ENCODE measurements around the gene PCP4L1.

Gene PCP4L1

DNA sequence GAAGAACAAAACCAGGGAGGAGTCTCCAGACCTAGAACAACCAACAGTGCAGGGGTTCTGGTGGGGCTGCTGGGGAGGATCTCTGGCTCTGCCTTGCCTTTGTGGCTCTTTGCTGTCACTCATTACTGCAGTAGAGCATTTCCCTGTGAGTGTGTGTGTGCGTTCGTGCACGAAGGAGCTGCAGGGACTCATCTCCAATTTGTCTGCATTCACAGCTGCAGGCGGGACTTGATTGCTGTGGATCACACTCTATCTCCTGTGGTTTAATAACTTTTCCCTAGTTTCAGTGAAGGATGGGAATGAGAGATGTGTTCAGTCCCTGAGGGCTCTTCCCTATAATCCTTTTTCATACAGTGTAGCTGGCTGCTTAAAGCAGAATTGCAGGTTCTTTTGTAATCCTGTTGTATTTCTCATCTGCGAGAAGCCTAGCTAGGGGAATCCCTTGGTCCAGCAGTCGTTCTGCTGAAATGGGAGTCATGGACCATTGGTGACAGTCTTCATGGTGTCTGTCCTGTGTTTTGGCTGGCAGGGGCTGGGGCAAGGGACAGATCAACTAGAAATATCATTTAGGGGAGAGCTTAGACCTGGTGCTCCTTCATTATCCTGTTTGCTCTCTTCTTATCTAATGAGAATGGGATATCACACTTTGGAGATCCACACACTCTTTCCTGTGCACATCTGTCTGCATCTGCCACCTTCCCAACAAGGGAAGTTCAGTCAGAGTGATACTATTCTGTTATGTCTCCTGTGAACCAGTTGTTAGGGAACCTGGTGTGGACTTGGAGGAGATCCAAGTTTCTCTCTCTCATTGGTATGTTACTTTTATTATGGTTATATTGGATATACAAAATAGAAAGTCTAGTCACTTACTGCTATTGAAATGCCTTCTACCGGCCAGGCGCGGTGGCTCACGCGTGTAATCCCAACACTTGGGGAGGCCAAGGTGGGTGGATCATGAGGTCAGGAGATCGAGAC lies 3.0 kb downstream of the PCP4L1 start:
- peak; percentile 24 for DNase-seq

GRCh38 chr1:161265305-161265704 lies 6.8 kb downstream of the PCP4L1 start:
- no peak for DNase-seq
- in situ Hi-C loops (cut with MboI; ENCODE audit: low pct_unique_long_range_greater_than_20kb, low sequenced_read_pairs), result no loop called here

More for the DNA sequence above, 3.0 kb downstream of the PCP4L1 start:
- in situ Hi-C loops (cut with MboI; ENCODE audit: low pct_unique_long_range_greater_than_20kb, low sequenced_read_pairs), result no loop called here

- in situ Hi-C loops (cut with MboI; ENCODE audit: low pct_unique_long_range_greater_than_20kb, low sequenced_read_pairs), result no loop called here
- no peak for DNase-seq
Observed at GRCh38 chr1:161266202-161266601, 7.7 kb downstream of the PCP4L1 start.

DNA sequence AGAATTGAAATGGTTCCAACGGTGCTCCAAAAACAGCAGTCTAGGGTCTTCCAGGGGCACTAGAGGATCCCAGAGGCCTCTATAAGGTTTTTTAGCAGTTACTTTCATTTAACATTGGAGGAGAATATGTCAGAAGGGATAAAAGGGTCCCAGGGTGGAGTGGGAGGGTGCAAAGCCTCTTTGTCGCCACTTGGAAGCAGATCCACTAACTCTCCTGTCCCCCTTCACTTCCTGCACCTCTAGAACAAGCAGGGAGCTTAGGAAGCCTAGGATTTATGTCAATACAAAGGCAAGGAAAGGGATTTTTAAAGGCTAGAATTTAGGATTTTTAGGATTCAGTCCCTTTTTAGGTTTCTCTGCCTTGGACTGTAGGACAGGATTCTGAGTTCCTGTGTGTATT lies 8.3 kb downstream of the PCP4L1 start:
- in situ Hi-C loops (cut with MboI; ENCODE audit: low pct_unique_long_range_greater_than_20kb, low sequenced_read_pairs), result no loop called here
- DNase-seq, result no peak

DNA sequence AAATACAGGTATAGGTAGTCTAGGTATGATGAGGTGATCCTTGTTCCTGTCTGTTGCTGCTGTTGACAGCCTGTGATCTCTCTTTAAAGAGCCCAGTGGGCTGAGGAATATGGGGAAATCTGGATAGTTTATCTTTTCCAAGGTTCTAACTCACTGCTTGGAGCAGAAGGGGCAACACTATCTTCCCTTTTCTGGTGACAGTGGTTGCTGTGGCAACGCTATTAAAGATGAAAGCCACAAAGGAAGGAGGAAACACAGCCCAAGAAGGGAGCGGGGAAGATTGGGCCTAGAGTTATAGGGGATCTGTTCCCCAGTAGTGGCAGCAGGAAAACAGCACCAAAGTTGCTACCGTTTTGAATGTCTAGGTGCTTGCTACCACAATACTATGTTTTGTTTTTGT lies 8.8 kb downstream of the PCP4L1 start:
- in situ Hi-C loops (cut with MboI; ENCODE audit: low pct_unique_long_range_greater_than_20kb, low sequenced_read_pairs), result no loop called here
- peak; percentile 81 for DNase-seq

GRCh38 chr1:161273402-161273801 lies 14.9 kb downstream of the PCP4L1 start:
- DNase-seq, result no peak
- in situ Hi-C loops (cut with MboI; ENCODE audit: low pct_unique_long_range_greater_than_20kb, low sequenced_read_pairs), result no loop called here

DNA sequence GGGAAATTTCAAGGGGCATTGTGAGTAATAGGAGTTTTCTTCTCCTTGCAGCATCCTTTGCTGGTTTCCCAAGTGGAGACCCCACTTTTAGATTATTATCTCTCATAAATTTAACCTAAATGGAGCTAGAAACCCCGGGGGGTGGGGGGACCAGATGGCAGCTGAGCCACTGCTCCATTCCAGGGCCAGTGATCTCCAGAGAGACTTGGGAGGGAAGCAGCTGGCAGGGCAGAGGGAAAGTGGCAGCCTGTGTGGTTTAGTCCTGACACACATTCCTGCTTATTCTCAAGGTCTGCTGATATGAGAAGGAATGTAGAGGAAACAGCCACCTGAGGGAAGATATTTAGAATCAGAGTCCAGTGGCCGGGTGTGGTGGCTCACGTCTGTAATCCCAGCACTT lies 16.3 kb downstream of the PCP4L1 start:
- DNase-seq, result no peak
- in situ Hi-C loops (cut with MboI; ENCODE audit: low pct_unique_long_range_greater_than_20kb, low sequenced_read_pairs), result no loop called here

- DNase-seq, result no peak
- in situ Hi-C loops (cut with MboI; ENCODE audit: low pct_unique_long_range_greater_than_20kb, low sequenced_read_pairs), result no loop called here
Observed at GRCh38 chr1:161282991-161283390, 24.4 kb downstream of the PCP4L1 start.

- in situ Hi-C loops (cut with MboI; ENCODE audit: low pct_unique_long_range_greater_than_20kb, low sequenced_read_pairs), result no loop called here
- DNase-seq, result no peak
Observed at GRCh38 chr1:161285113-161285512, 26.6 kb downstream of the PCP4L1 start.

GRCh38 chr1:161285521-161285920 lies 27.0 kb downstream of the PCP4L1 start:
- DNase-seq, result no peak
- in situ Hi-C loops (cut with MboI; ENCODE audit: low pct_unique_long_range_greater_than_20kb, low sequenced_read_pairs), result no loop called here

- no peak for DNase-seq
- in situ Hi-C loops (cut with MboI; ENCODE audit: low pct_unique_long_range_greater_than_20kb, low sequenced_read_pairs), result no loop called here
Observed at GRCh38 chr1:161287482-161288054, 29.0 kb downstream of the PCP4L1 start.

DNA sequence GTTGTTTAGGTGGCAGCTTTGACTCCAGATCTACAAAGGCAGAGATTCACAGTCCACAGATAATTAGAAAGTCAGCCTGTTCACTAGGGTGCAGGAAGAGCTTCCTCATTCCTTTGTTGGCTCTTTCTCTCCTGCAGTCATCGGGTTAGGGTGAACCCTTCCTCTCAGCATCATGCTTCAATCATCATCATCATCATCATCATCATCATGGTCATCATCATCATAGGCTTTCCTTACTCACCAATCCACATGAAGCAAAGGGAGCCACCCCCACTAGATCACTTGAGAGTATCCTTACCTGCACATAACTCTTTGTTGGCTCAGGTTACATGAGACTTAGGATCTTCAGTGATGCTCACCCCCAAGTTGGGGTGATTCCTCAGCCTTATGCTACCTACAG lies 32.2 kb downstream of the PCP4L1 start:
- no peak for DNase-seq
- in situ Hi-C loops (cut with MboI; ENCODE audit: low pct_unique_long_range_greater_than_20kb, low sequenced_read_pairs), result no loop called here

DNA sequence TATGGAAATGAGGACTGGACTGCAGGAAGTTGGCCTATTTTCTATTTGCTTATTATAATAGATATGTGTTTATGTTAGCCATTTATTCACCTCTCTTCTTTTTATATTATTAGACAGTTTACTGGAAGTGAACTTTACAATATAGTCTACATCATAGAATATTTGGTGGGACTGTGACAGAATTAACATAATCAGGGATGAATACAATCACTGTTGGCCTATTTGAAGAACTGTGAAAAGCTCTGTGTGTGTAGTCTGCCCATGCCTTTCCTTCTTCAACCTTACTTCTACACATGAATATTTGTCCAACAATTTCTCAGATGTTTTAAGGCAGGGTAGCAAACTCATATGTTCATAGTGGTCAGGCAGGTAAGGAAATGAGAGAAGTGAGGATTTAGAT lies 38.9 kb downstream of the PCP4L1 start:
- in situ Hi-C loops (cut with MboI; ENCODE audit: low pct_unique_long_range_greater_than_20kb, low sequenced_read_pairs), result no loop called here

GRCh38 chr1:161298116-161298515 lies 39.6 kb downstream of the PCP4L1 start:
- DNase-seq, result peak; percentile 61
- in situ Hi-C loops (cut with MboI; ENCODE audit: low pct_unique_long_range_greater_than_20kb, low sequenced_read_pairs), result no loop called here

More for the DNA sequence above, 38.9 kb downstream of the PCP4L1 start:
- no peak for DNase-seq

DNA sequence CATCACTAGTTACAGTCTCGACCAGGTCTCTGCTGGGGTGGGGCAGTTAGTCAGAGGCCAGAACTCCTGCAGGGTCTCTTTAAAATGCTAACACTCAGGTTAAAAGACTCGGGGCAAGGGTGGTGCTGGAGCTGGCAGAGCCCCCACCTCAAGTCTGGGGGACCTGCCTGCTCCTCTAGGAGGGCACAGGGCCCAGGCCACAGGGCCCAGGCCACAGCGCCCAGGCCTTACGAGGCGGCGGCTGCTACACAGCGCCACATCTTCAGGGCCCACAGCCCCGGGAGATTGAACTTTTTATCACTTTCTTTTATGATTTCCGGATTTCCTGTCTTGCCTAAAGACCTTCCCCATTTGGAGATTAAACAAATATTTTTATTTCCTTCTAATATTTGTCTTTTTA lies 40.8 kb downstream of the PCP4L1 start:
- DNase-seq, result peak; percentile 38
- in situ Hi-C loops (cut with MboI; ENCODE audit: low pct_unique_long_range_greater_than_20kb, low sequenced_read_pairs), result no loop called here

- in situ Hi-C loops (cut with MboI; ENCODE audit: low pct_unique_long_range_greater_than_20kb, low sequenced_read_pairs), result no loop called here
Observed at GRCh38 chr1:161300478-161300877, 41.9 kb downstream of the PCP4L1 start.

GRCh38 chr1:161304927-161305866 lies 46.7 kb downstream of the PCP4L1 start:
- in situ Hi-C loops (cut with MboI; ENCODE audit: low pct_unique_long_range_greater_than_20kb, low sequenced_read_pairs), result no loop called here
- DNase-seq, result no peak

More at GRCh38 chr1:161300478-161300877, 41.9 kb downstream of the PCP4L1 start:
- DNase-seq, result no peak

DNA sequence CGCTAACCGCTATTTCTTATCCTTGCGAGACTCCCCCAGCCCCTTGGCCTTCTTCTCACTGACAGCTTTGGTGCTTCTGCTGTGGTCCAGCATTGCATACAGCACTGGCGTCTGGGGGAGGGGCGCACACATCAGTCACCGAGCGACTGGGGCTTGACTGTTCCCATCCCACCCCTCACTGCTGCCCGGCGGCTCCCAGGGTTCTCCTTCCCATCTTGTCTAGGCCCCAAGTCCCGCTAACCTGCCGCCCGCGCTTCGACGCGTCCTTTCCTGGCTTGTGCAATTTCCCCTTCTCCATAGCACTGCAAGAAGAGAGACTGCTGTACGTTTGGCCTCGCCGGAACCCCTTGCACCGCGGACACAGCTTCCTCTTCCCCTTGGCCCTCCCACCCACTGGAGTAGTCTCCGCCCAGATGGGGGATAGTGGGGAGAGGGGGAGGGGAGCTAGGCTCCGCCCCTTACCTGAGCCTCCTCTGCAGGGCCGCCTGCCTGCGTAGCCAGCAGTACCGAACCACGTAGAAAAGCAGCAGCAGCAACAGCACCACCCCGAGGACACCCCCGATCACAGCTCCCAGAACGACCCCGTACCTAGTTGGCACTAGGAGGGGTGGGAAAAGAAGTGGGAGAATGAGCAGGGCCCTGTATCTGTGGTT lies 47.4 kb downstream of the PCP4L1 start:
- in situ Hi-C loops (cut with MboI; ENCODE audit: low pct_unique_long_range_greater_than_20kb, low sequenced_read_pairs), result no loop called here
- peak; percentile 94 for DNase-seq

DNA sequence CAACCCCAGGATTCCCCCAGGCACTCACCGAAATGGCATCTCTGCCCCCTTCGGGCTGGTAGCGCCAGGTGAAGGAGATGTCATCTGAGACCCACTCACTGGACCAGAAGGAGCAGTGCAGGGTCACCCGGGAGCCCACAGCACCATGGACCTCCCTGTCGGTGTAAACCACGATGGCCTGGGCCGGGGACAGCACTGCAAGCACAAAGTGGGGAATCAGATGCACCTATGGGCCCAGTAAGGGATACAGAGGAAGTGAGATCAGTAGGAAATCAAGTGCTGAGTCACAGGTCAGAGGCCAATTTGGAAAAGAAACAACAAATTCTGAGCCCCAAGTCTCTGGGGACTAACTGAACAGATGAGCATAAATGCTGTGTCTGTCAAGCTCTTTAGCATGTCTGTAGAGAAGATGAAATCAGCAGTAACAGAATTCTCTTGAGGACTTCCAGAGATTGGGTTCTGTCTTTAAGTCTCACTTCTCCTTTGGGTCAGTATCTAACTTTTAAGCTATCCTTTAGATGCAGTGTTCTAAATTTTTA lies 48.8 kb downstream of the PCP4L1 start:
- in situ Hi-C loops (cut with MboI; ENCODE audit: low pct_unique_long_range_greater_than_20kb, low sequenced_read_pairs), result no loop called here
- DNase-seq, result peak; percentile 45

Measured in KBM-7 (cell line).